GM06990 (cell line): ENCODE data around the gene FYN.

Experiments
- DNase-seq: peaks from one replicate; pipeline ENCODE4 v3.0.0-alpha.2; 2011; ENCODE audit not compliant: insufficient read length; ENCODE audit errors: extremely low read depth
- H3K27me3 ChIP-seq: replicated peaks from 2 replicates; pipeline ENCODE4 v1.6.0; 2011; ENCODE audit warnings: low read length; ENCODE audit not compliant: control insufficient read depth, insufficient read depth
- H3K36me3 ChIP-seq: 2 replicates; pipeline ENCODE4 v1.5.1; 2011; ENCODE audit warnings: low read length; ENCODE audit not compliant: control insufficient read depth, insufficient read depth
- H3K4me3 ChIP-seq: replicated peaks from 2 replicates; pipeline ENCODE4 v1.5.1; 2011; ENCODE audit warnings: low read depth, mild to moderate bottlenecking, control low read depth, low read length
- CTCF ChIP-seq: IDR thresholded peaks from 2 replicates; pipeline ENCODE4 v1.5.1; 2011; ENCODE audit warnings: low read length, control low read depth, mild to moderate bottlenecking, inconsistent platforms; ENCODE audit not compliant: insufficient read depth, poor library complexity, severe bottlenecking

FYN gene

GRCh38 chr6:111664565-111665030 is 208.7 kb downstream of the FYN start:
- TF ChIP-seq CTCF = no peak
- no peaks in the 10 kb centered on the region for H3K27me3 ChIP-seq
- H3K36me3 ChIP-seq = no peaks in the 10 kb centered on the region
- DNase-seq = no peak
- H3K4me3 ChIP-seq = no peak overlapping the region

GRCh38 chr6:111663692-111664564 is 209.3 kb downstream of the FYN start:
- Histone ChIP-seq H3K4me3 (no peak overlapping the region), H3K27me3 (no peaks in the 10 kb centered on the region), H3K36me3 (no peaks in the 10 kb centered on the region)
- no peak for DNase-seq
- TF ChIP-seq CTCF = no peak

- Histone ChIP-seq H3K36me3 (no peaks in the 10 kb centered on the region), H3K4me3 (no peak overlapping the region), H3K27me3 (no peaks in the 10 kb centered on the region)
- TF ChIP-seq CTCF = no peak
- no peak for DNase-seq
Measured at GRCh38 chr6:111662794-111663593, 210.3 kb downstream of the FYN start.

GRCh38 chr6:111662072-111662793 is 211.0 kb downstream of the FYN start:
- H3K27me3 ChIP-seq = no peaks in the 10 kb centered on the region
- DNase-seq = no peak
- no peaks in the 10 kb centered on the region for H3K36me3 ChIP-seq
- H3K4me3 ChIP-seq = no peak overlapping the region
- TF ChIP-seq CTCF = no peak

GRCh38 chr6:111661541-111662061 is 211.7 kb downstream of the FYN start:
- Histone ChIP-seq H3K4me3 (no peak overlapping the region), H3K27me3 (no peaks in the 10 kb centered on the region), H3K36me3 (no peaks in the 10 kb centered on the region)
- DNase-seq = no peak
- TF ChIP-seq CTCF = no peak
